Uterus (tissue), 2 donors: ENCODE results near the gene FTCDNL1.

Source experiments
- POLR2A ChIP-seq, 2 donors: fragments of 450-650 bp; IDR thresholded peaks; one replicate each; pipeline ENCODE4 v1.6.1; 2016; ENCODE audit warnings: antibody characterized with exemption in 2 of 2, mild to moderate bottlenecking in 1 of 2, moderate library complexity in 1 of 2
- TF ChIP-seq, protein P1 (sequence below), 4 experiments: fragments of 200-600 bp in 2 of 4; fragments of 450-650 bp in 2 of 4; sonication (generic) in 2 of 4; IDR thresholded peaks; one replicate each; pipeline ENCODE4 v1.5.1; 2016 to 2019; ENCODE audit warnings: antibody characterized with exemption in 4 of 4, mild to moderate bottlenecking in 2 of 4, moderate library complexity in 1 of 4

DNA sequence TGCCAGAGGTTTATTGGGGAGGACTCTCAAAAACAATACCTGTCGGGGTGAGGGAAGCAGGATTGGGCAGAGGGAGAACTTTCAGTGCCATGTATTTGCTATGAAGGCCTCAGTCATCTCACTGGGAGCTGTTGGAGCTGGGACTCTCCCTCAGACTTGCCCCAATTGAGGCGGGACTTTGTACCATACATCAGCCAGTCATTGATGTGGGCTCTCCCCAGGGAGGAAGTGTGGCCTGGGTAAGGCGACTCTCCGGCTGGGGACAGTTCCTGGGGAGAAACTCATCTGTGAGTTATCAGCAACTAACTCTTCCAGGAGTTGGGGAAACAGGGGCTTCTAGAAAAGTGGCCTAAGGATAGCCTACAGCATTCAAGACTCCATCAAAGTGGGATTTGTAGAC is 66.5 kb downstream of the FTCDNL1 start:
- TF ChIP-seq, protein P1, sequence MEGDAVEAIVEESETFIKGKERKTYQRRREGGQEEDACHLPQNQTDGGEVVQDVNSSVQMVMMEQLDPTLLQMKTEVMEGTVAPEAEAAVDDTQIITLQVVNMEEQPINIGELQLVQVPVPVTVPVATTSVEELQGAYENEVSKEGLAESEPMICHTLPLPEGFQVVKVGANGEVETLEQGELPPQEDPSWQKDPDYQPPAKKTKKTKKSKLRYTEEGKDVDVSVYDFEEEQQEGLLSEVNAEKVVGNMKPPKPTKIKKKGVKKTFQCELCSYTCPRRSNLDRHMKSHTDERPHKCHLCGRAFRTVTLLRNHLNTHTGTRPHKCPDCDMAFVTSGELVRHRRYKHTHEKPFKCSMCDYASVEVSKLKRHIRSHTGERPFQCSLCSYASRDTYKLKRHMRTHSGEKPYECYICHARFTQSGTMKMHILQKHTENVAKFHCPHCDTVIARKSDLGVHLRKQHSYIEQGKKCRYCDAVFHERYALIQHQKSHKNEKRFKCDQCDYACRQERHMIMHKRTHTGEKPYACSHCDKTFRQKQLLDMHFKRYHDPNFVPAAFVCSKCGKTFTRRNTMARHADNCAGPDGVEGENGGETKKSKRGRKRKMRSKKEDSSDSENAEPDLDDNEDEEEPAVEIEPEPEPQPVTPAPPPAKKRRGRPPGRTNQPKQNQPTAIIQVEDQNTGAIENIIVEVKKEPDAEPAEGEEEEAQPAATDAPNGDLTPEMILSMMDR (IDR thresholded peaks at IDR 0.05): no peak
- no peak for TF ChIP-seq POLR2A (IDR thresholded peaks at IDR 0.05)
